GM10266 (cell line): ENCODE results near the gene KIF5C.

Experiments
- DNase-seq: peaks from one replicate; pipeline ENCODE4 v3.0.0; 2012; ENCODE audit errors: extremely low spot score
- CTCF ChIP-seq: IDR thresholded peaks from 2 replicates; pipeline ENCODE4 v1.5.1; 2012; ENCODE audit warnings: mild to moderate bottlenecking, low read depth; ENCODE audit not compliant: control insufficient read depth, insufficient read depth; ENCODE audit errors: missing control alignments

KIF5C gene

DNA sequence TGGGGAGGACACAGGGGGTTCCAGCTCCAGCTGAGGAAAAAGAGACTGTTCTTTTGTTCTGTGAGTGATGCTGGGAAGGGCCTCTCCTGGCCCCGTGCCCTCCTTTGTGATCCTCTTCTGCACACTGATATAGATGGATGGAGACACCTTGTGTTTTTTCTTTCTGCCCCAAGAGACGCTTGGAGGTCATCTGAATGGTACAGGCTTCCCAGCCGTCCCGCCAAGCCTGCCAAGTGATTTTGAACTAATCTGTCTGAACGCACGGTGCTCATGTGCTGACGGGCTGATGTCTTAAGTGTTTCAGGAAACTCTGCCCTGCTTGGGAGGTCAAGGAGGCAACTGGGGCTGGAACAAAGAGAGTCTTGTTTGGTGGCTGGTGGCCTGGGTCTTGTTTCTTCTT, 57.5 kb downstream of the KIF5C start:
- no peak for DNase-seq
- TF ChIP-seq CTCF = no peak

DNA sequence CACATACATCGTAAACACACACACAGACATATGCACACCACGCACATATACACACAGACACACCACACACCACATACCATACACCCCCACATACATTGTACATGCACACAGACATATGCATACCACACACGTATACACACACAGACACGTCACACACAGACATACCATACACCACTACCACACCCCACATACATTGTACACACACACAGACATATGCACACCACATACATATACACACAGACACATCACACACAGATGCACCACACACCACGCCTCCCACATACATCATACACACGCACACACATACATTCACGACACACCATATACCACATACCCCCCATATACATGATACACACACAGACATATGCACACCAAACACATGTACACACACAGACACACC, 58.4 kb downstream of the KIF5C start:
- no peak for TF ChIP-seq CTCF
- DNase-seq = no peak

DNA sequence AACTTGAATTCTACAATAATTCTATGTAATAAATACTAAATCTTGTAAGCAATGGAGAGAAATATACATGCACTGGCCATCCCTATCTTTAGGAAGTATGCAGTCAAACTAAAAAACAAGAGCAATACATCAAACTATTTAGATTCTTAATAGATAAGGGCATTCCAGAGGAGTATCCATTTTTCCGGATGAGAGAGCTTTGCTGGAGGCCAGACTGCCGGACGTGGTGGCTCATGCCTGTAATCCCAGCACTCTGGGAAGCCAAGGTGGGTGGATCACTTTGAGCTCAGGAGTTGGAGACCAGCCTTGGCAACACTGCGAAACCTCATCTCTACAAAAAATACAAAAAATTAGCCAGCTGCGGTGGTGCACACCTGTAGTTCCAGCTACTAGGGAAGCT, 60.8 kb downstream of the KIF5C start:
- TF ChIP-seq CTCF = no peak
- DNase-seq = no peak

GRCh38 chr2:148936857-148937450, 61.9 kb downstream of the KIF5C start:
- TF ChIP-seq CTCF = no peak
- DNase-seq = no peak

- TF ChIP-seq CTCF = no peak
- DNase-seq = no peak
Observed at GRCh38 chr2:148939271-148939670, 64.2 kb downstream of the KIF5C start.

GRCh38 chr2:148943097-148943496, 68.1 kb downstream of the KIF5C start:
- TF ChIP-seq CTCF = no peak
- DNase-seq = no peak

DNA sequence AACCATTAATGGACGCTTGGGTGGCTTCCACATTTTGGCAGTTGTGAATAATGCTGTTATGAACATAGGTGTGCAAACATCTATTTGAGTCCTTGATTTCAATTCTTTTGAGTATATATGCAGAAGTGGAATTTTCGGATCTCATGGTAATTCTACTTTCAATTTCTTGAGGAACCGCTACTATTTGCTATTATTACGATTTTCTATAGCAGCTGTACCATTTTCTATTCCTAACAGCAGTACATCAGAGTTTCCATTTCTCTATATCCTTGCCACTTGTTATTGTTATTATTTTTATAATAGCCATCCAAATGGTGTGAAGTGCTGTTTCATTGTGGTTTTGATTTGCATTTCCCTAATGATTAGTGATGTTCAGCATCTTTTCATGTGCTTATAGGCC, 69.5 kb downstream of the KIF5C start:
- no peak for DNase-seq
- TF ChIP-seq CTCF = no peak

DNA sequence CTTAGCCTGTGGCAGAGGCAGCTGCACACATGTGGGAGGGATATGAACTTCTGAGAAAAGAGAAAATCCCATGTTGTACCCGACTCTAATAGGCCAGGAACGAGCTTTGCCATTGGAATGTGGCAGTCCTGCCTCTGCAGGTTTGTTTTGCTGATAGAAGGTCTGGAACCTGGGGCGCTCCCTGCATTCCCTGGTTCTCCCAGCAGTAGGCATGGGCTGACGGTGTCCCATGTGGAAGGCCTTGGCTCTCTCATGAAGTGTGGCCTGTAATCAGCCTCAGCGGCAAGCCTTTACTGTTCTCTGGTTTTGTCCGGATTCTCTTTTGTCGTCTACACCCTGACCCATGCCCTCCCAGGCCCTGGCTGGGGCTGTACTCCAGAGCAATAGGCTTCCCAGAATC, 72.3 kb downstream of the KIF5C start:
- TF ChIP-seq CTCF = no peak
- DNase-seq = no peak
